Activated CD8-positive, alpha-beta memory T cell treated with anti-CD3 and anti-CD28 coated beads for 36 hours (primary cell): ENCODE data around the gene ECHS1. TPM values are rescaled to one million over a fixed set of nuclear protein-coding genes. Genes with fewer than 3 reads are reported as not detected.
"Not testable (repeated sequence)": the region's sequence is repeated elsewhere in the genome, so short reads cannot be mapped to it uniquely, and the experiment has no call there.

Experiments used
- CTCF ChIA-PET: fragments of 350-600 bp; sonication (Branson Sonifier 250); formaldehyde crosslinking; loops from one replicate; lab custom pipeline; 2021; ENCODE audit warnings: antibody characterized with exemption; lab: Charles Lee
- POLR2A ChIA-PET: fragments of 350-600 bp; sonication (Branson Sonifier 250); formaldehyde crosslinking; loops from one replicate; lab custom pipeline; 2021; ENCODE audit warnings: antibody characterized with exemption; lab: Charles Lee
- total RNA-seq, 2 experiments: library from RNA; stranded (reverse); gene quantifications; one replicate each; pipeline ENCODE4 v1.2.3, GENCODE V29; 2021

ECHS1 gene
- 10 to 100 TPM; 69.6 to 73.5 TPM for total RNA-seq

GRCh38 chr10:133373174-133374090, at the start of gene ECHS1:
ECHS1 (minus strand) TSS chr10:133373354; CDS start chr10:133373333, 21 bp downstream.
- CTCF ChIA-PET = interaction anchor here (1.3 kb wide), 1 partner anchor 44 kb away, joined by 4 read pairs; no protein-coding TSS in a partner anchor
- POLR2A ChIA-PET = interaction anchor here (0.6 kb wide), 1 partner anchor 9 kb away, joined by 3 read pairs; no protein-coding TSS in a partner anchor

- ChIA-PET CTCF (no interaction called here), POLR2A (no interaction called here)
Observed at GRCh38 chr10:133422223-133422806, 49.2 kb upstream of the ECHS1 start.

- CTCF ChIA-PET = interaction anchor here (0.5 to 1.5 kb wide), 2 partner anchors 16 to 91 kb away, joined by 4 read pairs; no protein-coding TSS in a partner anchor
- POLR2A ChIA-PET = interaction anchor here (0.5 kb wide), 1 partner anchor 60 kb away, joined by 4 read pairs; no protein-coding TSS in a partner anchor
Observed at GRCh38 chr10:133421336-133422222, 48.4 kb upstream of the ECHS1 start.

GRCh38 chr10:133420579-133420978, 47.4 kb upstream of the ECHS1 start:
- ChIA-PET CTCF (interaction anchor here (1.5 kb wide), 1 partner anchor 17 kb away, joined by 4 read pairs; no protein-coding TSS in a partner anchor), POLR2A (no interaction called here)

GRCh38 chr10:133420028-133420427, 46.9 kb upstream of the ECHS1 start:
- ChIA-PET CTCF (no interaction called here), POLR2A (no interaction called here)

GRCh38 chr10:133419211-133419950, 46.2 kb upstream of the ECHS1 start:
- CTCF ChIA-PET = no interaction called here

GRCh38 chr10:133418289-133418993, 45.3 kb upstream of the ECHS1 start:
- CTCF ChIA-PET = no interaction called here
- POLR2A ChIA-PET = no interaction called here

More at GRCh38 chr10:133419211-133419950, 46.2 kb upstream of the ECHS1 start:
- POLR2A ChIA-PET = no interaction called here

GRCh38 chr10:133415752-133416151, 42.6 kb upstream of the ECHS1 start:
- ChIA-PET POLR2A (no interaction called here), CTCF (no interaction called here)

- CTCF ChIA-PET, POLR2A ChIA-PET: not testable (repeated sequence)
Observed at GRCh38 chr10:133414401-133414800, 41.2 kb upstream of the ECHS1 start.

- ChIA-PET CTCF (no interaction called here), POLR2A (no interaction called here)
Observed at GRCh38 chr10:133412381-133412711, 39.2 kb upstream of the ECHS1 start.

- ChIA-PET POLR2A (no interaction called here), CTCF (no interaction called here)
Observed at GRCh38 chr10:133411523-133412380, 38.6 kb upstream of the ECHS1 start.

- ChIA-PET CTCF (no interaction called here), POLR2A (no interaction called here)
Observed at GRCh38 chr10:133405844-133406527, 32.8 kb upstream of the ECHS1 start.

GRCh38 chr10:133405272-133405671, 32.1 kb upstream of the ECHS1 start:
- POLR2A ChIA-PET = no interaction called here
- CTCF ChIA-PET = no interaction called here

- CTCF ChIA-PET = no interaction called here
Observed at GRCh38 chr10:133403784-133404183, 30.6 kb upstream of the ECHS1 start.

GRCh38 chr10:133403359-133403758, 30.2 kb upstream of the ECHS1 start:
- POLR2A ChIA-PET = no interaction called here
- CTCF ChIA-PET = no interaction called here

More at GRCh38 chr10:133403784-133404183, 30.6 kb upstream of the ECHS1 start:
- POLR2A ChIA-PET = no interaction called here

- ChIA-PET POLR2A (interaction anchor here (0.9 kb wide), 1 partner anchor 12 kb away, joined by 4 read pairs; no protein-coding TSS in a partner anchor), CTCF (interaction anchor here (1.3 to 1.8 kb wide), 3 partner anchors 12 to 86 kb away, joined by 3 to 6 read pairs (median 4); no protein-coding TSS in a partner anchor)
Observed at GRCh38 chr10:133401981-133402725, 29.0 kb upstream of the ECHS1 start.
